22Rv1 (cell line): ENCODE results near the gene TFAP2A.

Experiments
- H3K27ac ChIP-seq: fragments of 450-650 bp; 2 replicates; pipeline ENCODE4 v1.5.1; 2017
- ZFX ChIP-seq: fragments of 450-650 bp; IDR thresholded peaks from 2 replicates; pipeline ENCODE4 v1.6.1; 2017; ENCODE audit warnings: antibody characterized with exemption, borderline replicate concordance
- TF ChIP-seq, protein P1 (sequence below): fragments of 450-650 bp; IDR thresholded peaks from 2 replicates; pipeline ENCODE4 v1.5.1; 2017; ENCODE audit warnings: mild to moderate bottlenecking

TFAP2A gene

GRCh38 chr6:10416863-10417641, 2.2 kb upstream of the TFAP2A start:
- H3K27ac ChIP-seq, result peak overlapping the region; percentile 99

DNA sequence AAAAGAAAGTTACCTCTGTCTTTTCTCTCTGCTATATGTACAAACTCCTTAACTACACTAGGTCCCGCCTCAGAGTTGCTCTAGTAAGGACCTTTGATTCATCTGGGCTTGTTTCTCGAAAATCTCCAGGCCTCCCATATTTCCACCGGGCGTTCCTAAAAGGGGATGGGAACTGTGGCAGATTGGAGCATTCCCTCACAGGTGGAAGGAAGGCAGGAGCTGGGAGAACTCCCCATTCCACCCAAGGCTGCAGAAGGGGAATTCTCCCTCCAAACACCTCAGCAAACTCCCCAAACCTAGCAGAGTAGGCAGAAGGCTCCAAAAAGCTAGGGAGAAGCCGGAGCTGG, 1.6 kb upstream of the TFAP2A start:
- TF ChIP-seq, protein P1, sequence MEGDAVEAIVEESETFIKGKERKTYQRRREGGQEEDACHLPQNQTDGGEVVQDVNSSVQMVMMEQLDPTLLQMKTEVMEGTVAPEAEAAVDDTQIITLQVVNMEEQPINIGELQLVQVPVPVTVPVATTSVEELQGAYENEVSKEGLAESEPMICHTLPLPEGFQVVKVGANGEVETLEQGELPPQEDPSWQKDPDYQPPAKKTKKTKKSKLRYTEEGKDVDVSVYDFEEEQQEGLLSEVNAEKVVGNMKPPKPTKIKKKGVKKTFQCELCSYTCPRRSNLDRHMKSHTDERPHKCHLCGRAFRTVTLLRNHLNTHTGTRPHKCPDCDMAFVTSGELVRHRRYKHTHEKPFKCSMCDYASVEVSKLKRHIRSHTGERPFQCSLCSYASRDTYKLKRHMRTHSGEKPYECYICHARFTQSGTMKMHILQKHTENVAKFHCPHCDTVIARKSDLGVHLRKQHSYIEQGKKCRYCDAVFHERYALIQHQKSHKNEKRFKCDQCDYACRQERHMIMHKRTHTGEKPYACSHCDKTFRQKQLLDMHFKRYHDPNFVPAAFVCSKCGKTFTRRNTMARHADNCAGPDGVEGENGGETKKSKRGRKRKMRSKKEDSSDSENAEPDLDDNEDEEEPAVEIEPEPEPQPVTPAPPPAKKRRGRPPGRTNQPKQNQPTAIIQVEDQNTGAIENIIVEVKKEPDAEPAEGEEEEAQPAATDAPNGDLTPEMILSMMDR, result no peak
- no peak for TF ChIP-seq ZFX
- peak overlapping the region; percentile 99 for H3K27ac ChIP-seq

More at GRCh38 chr6:10416863-10417641, 2.2 kb upstream of the TFAP2A start:
- TF ChIP-seq, protein P1, result no peak; the same call in 1 of the 2 replicates
- TF ChIP-seq ZFX, result no peak

GRCh38 chr6:10415617-10416480, 975 bp upstream of the TFAP2A start:
- H3K27ac ChIP-seq, result peak overlapping the region; percentile 99
- TF ChIP-seq, protein P1, result no peak
- no peak for TF ChIP-seq ZFX

- TF ChIP-seq, protein P1, result no peak; the same call in 1 of the 2 replicates
- TF ChIP-seq ZFX, result no peak
- peak overlapping the region; percentile 99 for H3K27ac ChIP-seq
Measured at GRCh38 chr6:10413850-10414738, 780 bp downstream of the TFAP2A start.

GRCh38 chr6:10413262-10413849, 1.5 kb downstream of the TFAP2A start:
- TF ChIP-seq, protein P1, result no peak
- no peak for TF ChIP-seq ZFX
- peak overlapping the region; percentile 99 for H3K27ac ChIP-seq

DNA sequence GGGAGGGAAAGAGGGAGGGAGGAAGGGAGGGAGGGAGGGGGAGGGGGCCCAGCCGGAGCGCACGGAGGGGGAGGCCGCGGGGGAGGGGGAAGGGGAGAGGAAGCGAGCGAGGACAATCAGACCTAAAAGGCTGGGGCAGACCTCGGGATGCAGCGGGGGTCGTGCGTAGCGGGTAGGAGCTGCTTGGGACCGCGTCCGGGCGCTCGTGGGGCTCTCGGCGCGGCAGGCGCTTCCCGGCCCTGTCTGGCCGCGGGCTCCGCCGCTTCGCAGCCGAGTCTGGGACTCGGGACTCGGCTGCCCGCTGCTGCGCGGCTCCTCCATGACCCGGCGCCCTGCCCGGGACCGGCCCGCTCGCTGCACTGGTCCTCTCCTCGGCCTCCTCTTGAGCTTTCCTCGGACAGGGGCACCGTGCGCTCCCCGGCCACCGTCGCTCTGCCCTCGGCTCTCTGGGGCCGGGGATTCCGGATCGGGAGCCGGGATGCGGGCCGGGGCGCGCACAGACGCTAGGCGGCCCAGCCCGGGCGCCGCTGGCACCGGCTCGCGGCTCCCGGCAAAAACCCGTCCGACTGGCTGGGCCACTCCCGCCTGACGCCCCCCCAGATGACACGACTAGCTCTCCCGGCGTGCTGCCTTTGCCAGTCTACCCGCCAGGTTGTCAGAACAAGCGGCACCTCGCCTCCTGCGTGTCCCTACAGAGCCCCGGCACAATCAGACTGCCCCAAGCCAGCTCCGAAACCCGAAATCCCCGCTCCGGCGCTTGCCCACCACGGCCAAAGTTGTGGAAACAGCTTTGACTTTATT, 2.2 kb downstream of the TFAP2A start:
- TF ChIP-seq, protein P1, result no peak
- no peak for TF ChIP-seq ZFX
- peak overlapping the region; percentile 99 for H3K27ac ChIP-seq
